ENCODE results near the gene DOCK4.
"Not testable (repeated sequence)": the region's sequence is repeated elsewhere in the genome, so short reads cannot be mapped to it uniquely, and the experiment has no call there.

The DOCK4 gene

DNA sequence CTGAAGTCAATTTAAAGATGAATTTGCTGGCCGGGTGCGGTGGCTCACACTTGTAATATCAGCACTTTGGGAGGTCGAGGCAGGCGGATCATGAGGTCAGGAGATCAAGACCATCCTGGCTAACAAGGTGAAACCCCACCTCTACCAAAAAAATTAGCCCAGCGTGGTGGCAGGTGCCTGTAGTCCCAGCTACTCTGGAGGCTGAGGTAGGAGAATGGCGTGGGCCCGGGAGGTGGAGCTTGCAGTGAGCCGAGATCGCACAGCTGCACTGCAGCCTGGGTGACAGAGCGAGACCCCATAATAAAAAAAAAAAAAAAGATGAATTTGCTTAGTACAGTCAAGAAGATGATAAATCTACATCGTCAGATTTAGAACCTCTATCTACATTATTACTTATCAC lies 288.8 kb downstream of the DOCK4 start:
- in situ Hi-C loops (cut with MboI; ENCODE audit: low sequenced_read_pairs), result not testable (repeated sequence)

DNA sequence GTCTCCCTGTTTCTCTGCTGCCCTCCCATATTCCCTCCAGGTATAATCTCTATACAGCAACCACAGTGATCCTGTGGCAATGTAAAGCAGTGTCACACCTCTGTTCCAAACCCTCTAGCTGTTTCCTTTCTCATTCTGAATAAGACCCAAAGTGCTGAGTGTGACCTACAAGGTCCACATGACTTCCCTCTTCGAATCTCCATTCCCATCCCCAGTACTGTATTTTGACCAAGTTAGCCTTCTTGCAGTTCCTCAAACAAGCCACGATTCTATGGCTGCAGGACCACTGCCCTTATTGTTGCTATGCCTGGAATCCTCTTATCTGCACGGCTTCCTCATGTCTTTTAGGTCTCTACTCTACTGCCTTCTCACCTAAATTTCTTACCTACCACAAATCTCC lies 291.9 kb downstream of the DOCK4 start:
- in situ Hi-C loops (cut with MboI; ENCODE audit: low sequenced_read_pairs), result no loop called here

DNA sequence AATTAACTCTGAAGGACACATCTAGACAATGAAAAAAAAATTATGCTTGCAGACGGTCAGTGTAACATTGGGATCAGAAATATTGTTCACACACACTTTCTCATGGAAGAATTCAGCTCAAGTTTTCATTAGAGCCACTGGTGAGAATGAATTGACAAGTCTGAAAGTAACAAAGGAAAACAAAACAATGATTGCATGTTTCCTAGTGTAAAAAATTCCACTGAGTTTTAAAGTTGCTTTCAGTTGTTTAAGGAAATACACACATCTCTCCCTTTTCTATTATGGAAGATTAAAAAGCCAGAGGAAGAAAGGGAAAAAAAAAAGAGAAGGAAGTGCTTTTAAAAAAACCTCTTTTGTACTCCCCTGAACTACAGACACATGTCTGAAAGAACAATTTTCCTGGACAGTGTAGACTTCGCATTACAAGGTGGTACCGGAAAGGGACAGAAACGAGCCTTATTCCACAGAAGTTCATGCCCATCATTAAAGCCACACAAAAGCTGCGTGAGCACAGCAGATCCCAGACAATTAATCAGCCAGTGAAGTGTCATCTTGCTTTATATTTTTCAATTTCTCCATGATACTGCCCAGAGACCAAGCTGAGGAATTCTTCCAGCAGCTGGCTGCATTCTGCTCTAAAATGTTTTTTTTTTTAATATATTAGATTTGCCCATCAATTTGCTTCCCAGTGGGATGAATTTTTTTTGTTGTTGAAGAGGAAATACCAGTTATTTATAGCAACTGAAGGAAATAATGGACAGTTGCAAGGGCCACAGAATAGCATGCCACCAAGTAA lies 294.8 kb downstream of the DOCK4 start:
- in situ Hi-C loops (cut with MboI; ENCODE audit: low sequenced_read_pairs), result no loop called here

GRCh38 chr7:111910656-111911055 lies 295.5 kb downstream of the DOCK4 start:
- in situ Hi-C loops (cut with MboI; ENCODE audit: low sequenced_read_pairs), result no loop called here

DNA sequence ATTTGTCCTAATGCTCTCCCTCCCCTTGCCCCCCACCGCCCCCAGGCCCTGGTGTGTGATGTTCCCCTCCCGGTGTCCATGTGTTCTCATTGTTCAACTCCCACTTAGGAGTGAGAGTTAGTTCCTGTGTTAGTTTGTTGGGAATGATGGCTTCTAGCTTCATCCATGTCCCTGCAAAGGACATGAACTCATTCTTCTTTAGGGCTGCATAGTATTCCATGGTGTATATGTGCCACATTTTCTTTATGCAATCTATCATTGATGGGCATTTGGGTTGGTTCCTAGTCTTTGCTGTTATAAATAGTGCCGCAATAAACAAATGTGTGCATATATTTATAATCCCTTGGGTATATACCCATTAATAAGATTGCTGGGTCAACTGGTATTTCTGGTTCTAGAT lies 297.5 kb downstream of the DOCK4 start:
- in situ Hi-C loops (cut with MboI; ENCODE audit: low sequenced_read_pairs), result not testable (repeated sequence)

DNA sequence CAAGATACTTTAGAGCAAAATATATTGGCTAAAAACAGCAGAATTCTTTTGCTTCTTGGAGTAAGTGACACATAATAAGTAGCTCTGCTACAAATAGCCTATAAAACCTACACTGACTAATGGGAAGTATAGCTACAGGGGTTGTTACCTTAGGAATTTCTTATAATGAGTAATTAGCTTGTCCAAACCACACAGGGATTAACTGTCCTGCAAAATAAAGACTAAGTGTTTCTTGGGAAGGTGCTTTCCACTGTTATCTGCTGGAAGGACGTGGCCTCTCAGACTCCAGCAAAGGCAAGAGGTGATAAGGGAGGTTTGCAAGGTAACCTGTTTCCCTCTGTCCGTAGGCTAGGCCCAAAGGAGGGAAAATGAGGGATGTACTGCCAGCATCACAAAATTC lies 302.4 kb downstream of the DOCK4 start:
- in situ Hi-C loops (cut with MboI; ENCODE audit: low sequenced_read_pairs), result no loop called here

GRCh38 chr7:111903016-111903415 lies 303.2 kb downstream of the DOCK4 start:
- in situ Hi-C loops (cut with MboI; ENCODE audit: low sequenced_read_pairs), result no loop called here

- in situ Hi-C loops (cut with MboI; ENCODE audit: low sequenced_read_pairs), result no loop called here
These were observed 305.9 kb downstream of the DOCK4 start for GRCh38 chr7:111900283-111900682.

- in situ Hi-C loops (cut with MboI; ENCODE audit: low sequenced_read_pairs), result no loop called here
These were observed 311.1 kb downstream of the DOCK4 start for GRCh38 chr7:111895049-111895448.

GRCh38 chr7:111894518-111894917 lies 311.7 kb downstream of the DOCK4 start:
- in situ Hi-C loops (cut with MboI; ENCODE audit: low sequenced_read_pairs), result no loop called here

- in situ Hi-C loops (cut with MboI; ENCODE audit: low sequenced_read_pairs), result no loop called here
These were observed 313.0 kb downstream of the DOCK4 start for GRCh38 chr7:111893190-111893589.

DNA sequence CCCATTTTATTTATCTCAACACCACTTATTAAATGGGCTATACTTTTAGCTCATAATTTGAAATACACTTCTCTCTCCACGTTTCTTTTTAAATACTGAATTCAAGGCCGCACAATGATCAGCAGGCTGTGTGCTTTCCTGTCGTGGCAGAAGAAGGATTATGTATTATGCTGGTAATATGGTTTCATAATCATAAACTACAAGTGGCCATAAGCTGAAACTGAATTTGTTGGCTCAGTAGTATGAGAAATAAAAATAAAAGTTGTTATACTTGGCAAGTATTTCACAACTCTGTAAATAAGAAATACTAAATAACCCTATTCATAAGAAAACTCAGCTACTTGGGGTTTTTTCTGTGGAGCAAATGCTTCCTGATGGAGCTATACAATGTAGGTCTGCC lies 313.6 kb downstream of the DOCK4 start:
- in situ Hi-C loops (cut with MboI; ENCODE audit: low sequenced_read_pairs), result no loop called here

DNA sequence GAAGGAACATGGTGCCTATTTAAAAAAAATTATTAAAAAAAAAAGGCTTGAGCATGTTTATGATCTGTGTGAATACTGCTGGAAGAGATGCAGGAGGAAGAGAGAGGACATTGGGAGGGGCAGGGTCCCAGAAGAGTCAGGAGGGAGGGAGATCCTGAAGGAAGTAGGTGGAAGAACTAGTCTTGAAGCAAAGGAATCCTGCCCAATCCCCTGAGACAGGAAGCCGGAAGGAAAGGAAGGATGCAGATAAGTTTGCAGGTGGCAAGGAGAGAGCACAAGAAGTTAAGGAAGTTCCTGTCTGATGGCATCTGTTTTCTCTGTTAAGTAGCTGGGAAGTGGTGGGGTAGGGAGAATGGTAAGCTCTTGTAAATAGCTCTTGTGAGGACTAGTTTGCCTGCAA lies 318.5 kb downstream of the DOCK4 start:
- in situ Hi-C loops (cut with MboI; ENCODE audit: low sequenced_read_pairs), result no loop called here

DNA sequence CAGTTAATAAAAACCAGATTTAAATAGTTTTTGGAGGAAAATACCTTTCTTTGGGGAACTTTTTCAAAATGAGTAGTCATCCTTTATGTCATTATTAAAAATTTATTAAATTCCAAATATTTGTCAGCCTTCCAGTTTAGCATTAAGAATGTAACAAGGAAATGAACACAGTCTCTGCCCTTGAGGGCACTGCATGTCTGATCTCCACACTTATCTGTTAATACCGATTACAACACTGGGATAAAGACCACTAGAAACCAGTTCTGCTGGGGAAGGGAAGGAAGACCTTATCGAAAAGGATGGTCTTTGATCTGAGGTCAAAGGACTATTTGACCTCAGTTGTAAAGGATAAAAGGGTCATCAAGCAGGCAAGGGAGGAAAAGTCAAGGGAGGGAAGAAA lies 320.0 kb downstream of the DOCK4 start:
- in situ Hi-C loops (cut with MboI; ENCODE audit: low sequenced_read_pairs), result no loop called here

DNA sequence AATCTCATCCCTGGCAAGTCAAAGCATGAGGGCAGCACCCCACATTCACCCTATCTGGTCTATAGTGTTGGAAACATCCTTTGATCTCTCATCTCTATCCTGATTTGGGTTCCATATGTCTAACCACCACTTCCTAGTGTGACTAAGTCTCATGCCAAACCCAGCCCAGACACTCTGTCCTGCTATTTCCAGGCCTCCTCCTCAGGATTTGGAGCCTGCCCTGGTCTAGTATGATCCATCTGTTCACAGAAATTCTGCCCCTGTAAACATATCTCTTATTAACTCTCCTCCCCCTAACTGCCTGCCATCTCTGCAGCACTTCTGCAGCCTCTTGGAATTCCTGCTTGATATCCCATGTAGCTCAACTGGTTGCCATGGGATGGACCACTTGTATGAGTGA lies 323.0 kb downstream of the DOCK4 start:
- in situ Hi-C loops (cut with MboI; ENCODE audit: low sequenced_read_pairs), result no loop called here

GRCh38 chr7:111878785-111879184 lies 327.4 kb downstream of the DOCK4 start:
- in situ Hi-C loops (cut with MboI; ENCODE audit: low sequenced_read_pairs), result no loop called here

- in situ Hi-C loops (cut with MboI; ENCODE audit: low sequenced_read_pairs), result no loop called here
These were observed 328.3 kb downstream of the DOCK4 start for GRCh38 chr7:111877931-111878330.

DNA sequence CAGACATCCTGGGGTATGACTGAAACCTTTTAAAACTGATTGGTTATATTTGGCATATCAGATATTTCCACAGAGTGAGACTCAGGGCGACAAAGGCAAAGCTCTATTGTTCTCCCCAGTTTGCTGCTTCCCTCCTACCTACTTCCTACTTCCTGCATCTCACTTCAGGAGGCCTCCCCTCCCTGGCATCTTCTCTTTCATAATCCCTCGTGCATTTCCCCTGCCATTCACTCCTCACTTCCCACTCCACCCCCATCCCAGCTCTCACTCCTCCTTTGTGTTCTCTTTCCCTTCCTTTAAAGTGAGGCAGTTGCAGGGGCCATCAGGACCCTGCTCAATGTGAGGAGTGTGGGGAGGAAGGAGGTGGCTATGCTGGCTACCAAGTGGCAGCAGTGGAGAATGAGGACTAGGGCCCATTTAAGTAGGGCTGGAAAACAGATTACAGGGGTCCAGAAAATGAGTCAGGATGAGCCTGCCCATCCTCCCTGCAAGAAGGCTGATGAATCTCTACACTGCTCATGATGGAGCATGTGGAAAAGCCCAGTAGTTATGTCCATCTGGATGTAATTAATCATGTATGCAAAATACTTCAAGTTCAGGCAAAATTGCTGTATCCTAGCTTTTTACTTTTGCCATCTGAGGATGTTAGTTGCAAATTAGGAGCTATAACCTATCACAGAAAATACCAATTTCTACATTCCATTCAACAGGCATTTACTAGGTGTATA lies 332.1 kb downstream of the DOCK4 start:
- in situ Hi-C loops (cut with MboI; ENCODE audit: low sequenced_read_pairs), result no loop called here

- in situ Hi-C loops (cut with MboI; ENCODE audit: low sequenced_read_pairs), result no loop called here
These were observed 332.9 kb downstream of the DOCK4 start for GRCh38 chr7:111873326-111873646.

GRCh38 chr7:111872450-111873325 lies 333.5 kb downstream of the DOCK4 start:
- in situ Hi-C loops (cut with MboI; ENCODE audit: low sequenced_read_pairs), result no loop called here

- in situ Hi-C loops (cut with MboI; ENCODE audit: low sequenced_read_pairs), result no loop called here
These were observed 334.9 kb downstream of the DOCK4 start for GRCh38 chr7:111871283-111871682.

DNA sequence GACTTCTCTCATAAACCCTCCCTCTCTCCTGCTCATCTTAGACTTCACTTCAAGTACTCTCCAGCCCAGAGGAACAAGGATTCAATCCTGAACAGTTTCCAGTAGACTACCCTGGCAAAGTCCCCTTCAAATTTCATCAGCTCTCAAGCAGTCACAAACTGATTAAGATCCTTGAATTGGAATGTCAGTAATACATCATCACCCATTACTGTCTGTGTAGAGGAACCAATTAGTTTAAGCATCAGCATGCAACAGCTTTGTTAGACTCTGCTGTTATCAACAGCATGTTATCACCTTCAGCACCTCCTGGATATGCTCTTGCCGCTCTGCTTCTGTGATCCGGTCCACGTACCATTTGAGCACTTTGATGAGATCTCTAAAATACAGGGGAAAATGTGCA lies 336.9 kb downstream of the DOCK4 start:
- in situ Hi-C loops (cut with MboI; ENCODE audit: low sequenced_read_pairs), result no loop called here

Data from HL-60/S4 (cell line).